ENCODE measurements around the gene EFNA3. TPM values are rescaled to one million over a fixed set of nuclear protein-coding genes. Genes with fewer than 3 reads are reported as not detected.
"Not testable (repeated sequence)": the region's sequence is repeated elsewhere in the genome, so short reads cannot be mapped to it uniquely, and the experiment has no call there.

The EFNA3 gene
- total and polyA plus RNA-seq, 2 experiments from 2014 or later: 5.5 to 13.1 TPM

- Histone ChIP-seq H3K4me2 (no peak overlapping the region), H2AFZ (no peak overlapping the region), H3K4me1 (ENCODE audit: insufficient read depth) (peaks cover 9% of the 10 kb centered on the region), H3K9me2 (replicated peaks; ENCODE audit: insufficient read depth) (no peaks in the 10 kb centered on the region), H3K27me3 (no peaks in the 10 kb centered on the region), H3K27ac (no peak overlapping the region), H3K4me3 (no peak overlapping the region), H3K36me3 (replicated peaks; ENCODE audit: insufficient read depth, low read depth) (no peaks in the 10 kb centered on the region), H3K9me3 (ENCODE audit: low read depth) (no peaks in the 10 kb centered on the region), H3K79me2 (no peaks in the 10 kb centered on the region), H4K20me1 (ENCODE audit: insufficient read depth, poor library complexity, severe bottlenecking) (no peaks in the 10 kb centered on the region)
- no peak for TF ChIP-seq EZH2phosphoT487 (IDR thresholded peaks at IDR 0.05; ENCODE audit: low read depth, severe bottlenecking, unreplicated experiment)
- no peak for TF ChIP-seq CTCF (IDR thresholded peaks at IDR 0.05; ENCODE audit: poor library complexity)
- no peak for TF ChIP-seq EZH2 (IDR thresholded peaks at IDR 0.05; ENCODE audit: borderline replicate concordance)
- DNase-seq (ENCODE audit: low spot score): no peak
- WGBS (ENCODE audit: low lambda C conversion rate, missing lambda C conversion rate): 44% methylated on average over 4 of the region's 4 CpGs
These were observed 39.0 kb downstream of the EFNA3 start for GRCh38 chr1:155117610-155118009.

- 95% methylated on average over 7 of the region's 7 CpGs for WGBS (ENCODE audit: low lambda C conversion rate, missing lambda C conversion rate)
These were observed 39.5 kb downstream of the EFNA3 start for GRCh38 chr1:155118090-155118489.

GRCh38 chr1:155120253-155120652 lies 41.6 kb downstream of the EFNA3 start:
- Histone ChIP-seq H3K4me3 (no peak overlapping the region), H3K79me2 (no peaks in the 10 kb centered on the region), H2AFZ (no peak overlapping the region), H3K4me1 (ENCODE audit: insufficient read depth) (peaks cover 26% of the 10 kb centered on the region), H3K9me3 (ENCODE audit: low read depth) (no peaks in the 10 kb centered on the region), H3K4me2 (no peak overlapping the region), H3K27ac (peak overlapping the region; percentile 74), H4K20me1 (ENCODE audit: insufficient read depth, poor library complexity, severe bottlenecking) (no peaks in the 10 kb centered on the region), H3K27me3 (no peaks in the 10 kb centered on the region), H3K9me2 (replicated peaks; ENCODE audit: insufficient read depth) (no peaks in the 10 kb centered on the region), H3K36me3 (replicated peaks; ENCODE audit: insufficient read depth, low read depth) (no peaks in the 10 kb centered on the region)
- 41% methylated on average over 6 of the region's 6 CpGs for WGBS (ENCODE audit: low lambda C conversion rate, missing lambda C conversion rate)
- no peak for DNase-seq (ENCODE audit: low spot score)
- TF ChIP-seq CTCF (IDR thresholded peaks at IDR 0.05; ENCODE audit: poor library complexity) (no peak), EZH2phosphoT487 (IDR thresholded peaks at IDR 0.05; ENCODE audit: low read depth, severe bottlenecking, unreplicated experiment) (no peak), EZH2 (IDR thresholded peaks at IDR 0.05; ENCODE audit: borderline replicate concordance) (no peak)

More at GRCh38 chr1:155118090-155118489, 39.5 kb downstream of the EFNA3 start:
- H3K9me3 ChIP-seq (ENCODE audit: low read depth); H3K27ac ChIP-seq; H2AFZ ChIP-seq; H3K4me1 ChIP-seq (ENCODE audit: insufficient read depth); H3K36me3 ChIP-seq (replicated peaks; ENCODE audit: insufficient read depth, low read depth); DNase-seq (ENCODE audit: low spot score); H4K20me1 ChIP-seq (ENCODE audit: insufficient read depth, poor library complexity, severe bottlenecking); H3K79me2 ChIP-seq; H3K4me2 ChIP-seq; H3K27me3 ChIP-seq; H3K9me2 ChIP-seq (replicated peaks; ENCODE audit: insufficient read depth); H3K4me3 ChIP-seq: not testable (repeated sequence)

GRCh38 chr1:155121249-155121648 lies 42.6 kb downstream of the EFNA3 start:
- H3K27ac ChIP-seq: peak overlapping the region; percentile 74
- H3K4me2 ChIP-seq: no peak overlapping the region
- no peaks in the 10 kb centered on the region for H3K79me2 ChIP-seq
- H2AFZ ChIP-seq: no peak overlapping the region
- no peaks in the 10 kb centered on the region for H3K36me3 ChIP-seq (replicated peaks; ENCODE audit: insufficient read depth, low read depth)
- no peak overlapping the region for H3K4me3 ChIP-seq
- WGBS (ENCODE audit: low lambda C conversion rate, missing lambda C conversion rate): 81% methylated on average over 2 of the region's 2 CpGs
- no peaks in the 10 kb centered on the region for H3K9me2 ChIP-seq (replicated peaks; ENCODE audit: insufficient read depth)
- H3K4me1 ChIP-seq (ENCODE audit: insufficient read depth): peaks cover 35% of the 10 kb centered on the region
- TF ChIP-seq EZH2 (IDR thresholded peaks at IDR 0.05; ENCODE audit: borderline replicate concordance) (no peak), EZH2phosphoT487 (IDR thresholded peaks at IDR 0.05; ENCODE audit: low read depth, severe bottlenecking, unreplicated experiment) (no peak), CTCF (IDR thresholded peaks at IDR 0.05; ENCODE audit: poor library complexity) (no peak)
- no peaks in the 10 kb centered on the region for H4K20me1 ChIP-seq (ENCODE audit: insufficient read depth, poor library complexity, severe bottlenecking)
- no peak for DNase-seq (ENCODE audit: low spot score)
- no peaks in the 10 kb centered on the region for H3K9me3 ChIP-seq (ENCODE audit: low read depth)
- H3K27me3 ChIP-seq: no peaks in the 10 kb centered on the region
